Thyroid gland (tissue), 4 donors: ENCODE results near the gene MAP7. TPM values are rescaled to one million over a fixed set of nuclear protein-coding genes. Genes with fewer than 3 reads are reported as not detected.
"Not testable (repeated sequence)": the region's sequence is repeated elsewhere in the genome, so short reads cannot be mapped to it uniquely, and the experiment has no call there.

Experiments used
- DNase-seq, 2 donors: peaks; one replicate each; pipeline ENCODE4 v3.0.0-alpha.2; 2019
- H3K27ac ChIP-seq, 3 donors: fragments of 200-600 bp; sonication (generic); 1 replicate in 2 of 3; 2 replicates in 1 of 3; pipeline ENCODE4 v1.5.1; 2016 to 2019; ENCODE audit warnings: mild to moderate bottlenecking in 1 of 3, moderate library complexity in 1 of 3
- H3K27me3 ChIP-seq: fragments of 200-600 bp; sonication (generic); one replicate; pipeline ENCODE4 v1.5.1; 2019
- H3K36me3 ChIP-seq, 2 donors: fragments of 200-600 bp; sonication (generic); one replicate each; pipeline ENCODE4 v1.5.1; 2016 to 2019
- H3K4me1 ChIP-seq, 2 donors: fragments of 200-600 bp; sonication (generic); one replicate each; pipeline ENCODE4 v1.5.1; 2017 to 2019
- H3K4me3 ChIP-seq, 3 donors: fragments of 200-600 bp; sonication (generic); replicated peaks in 1 of 3; 1 replicate in 2 of 3; 2 replicates in 1 of 3; pipeline ENCODE4 v1.5.1; 2016; ENCODE audit warnings: mild to moderate bottlenecking in 1 of 3
- H3K9me3 ChIP-seq: fragments of 200-600 bp; sonication (generic); one replicate; pipeline ENCODE4 v1.5.1; 2017
- CTCF ChIP-seq, 6 experiments: fragments of 200-600 bp in 3 of 6; fragments of 450-650 bp in 3 of 6; sonication (generic) in 3 of 6; IDR thresholded peaks; one replicate each; pipeline ENCODE4 v1.5.1; 2016 to 2019; ENCODE audit warnings: antibody characterized with exemption in 6 of 6, mild to moderate bottlenecking in 2 of 6, inconsistent platforms in 1 of 6, moderate library complexity in 1 of 6
- POLR2A ChIP-seq, 2 donors: fragments of 450-650 bp; IDR thresholded peaks; one replicate each; pipeline ENCODE4 v1.6.1; 2017; ENCODE audit warnings: antibody characterized with exemption in 2 of 2, mild to moderate bottlenecking in 2 of 2, moderate library complexity in 1 of 2
- WGBS, 2 donors: methylation state at CpG; one replicate each; pipeline ENCODE4 v1.1.5; 2017; 5-methylcytosine and 5-hydroxymethylcytosine counted together
- intact Hi-C: fragments of 100-400 bp; cut with DNase I; formaldehyde crosslinking; loops from one replicate; pipeline ENCODE4 v1.15.1; 2023
- total RNA-seq, 4 donors: library from RNA; depleted of rRNA; stranded (reverse); fragments of >200 nt; gene quantifications; one replicate each; pipeline ENCODE4 v1.2.3, GENCODE V29; 2016

MAP7 gene
- total RNA-seq, 4 donors from 2014 or later: 24.5 to 46.0 (median 36.0) TPM

GRCh38 chr6:136404627-136405419, 145.4 kb downstream of the MAP7 start:
- Histone ChIP-seq H3K27me3 (no peaks in the 10 kb centered on the region), H3K9me3 (no peaks in the 10 kb centered on the region), H3K27ac (no peak overlapping the region), H3K36me3 (no peaks in the 10 kb centered on the region), H3K4me3 (no peak overlapping the region), H3K4me1 (peaks cover 5 to 11% of the 10 kb centered on the region in 2 donors)
- 70 to 75% methylated on average over 6 of the region's 6 CpGs for WGBS, 2 donors
- intact Hi-C loops: no loop called here
- DNase-seq: no peak
- TF ChIP-seq POLR2A (IDR thresholded peaks at IDR 0.05) (no peak), CTCF (IDR thresholded peaks at IDR 0.05) (no peak)

GRCh38 chr6:136404007-136404406, 146.2 kb downstream of the MAP7 start:
- H3K4me3 ChIP-seq: no peak overlapping the region
- no peaks in the 10 kb centered on the region for H3K27me3 ChIP-seq
- DNase-seq: no peak
- H3K27ac ChIP-seq: no peak overlapping the region
- TF ChIP-seq POLR2A (IDR thresholded peaks at IDR 0.05) (no peak), CTCF (IDR thresholded peaks at IDR 0.05) (no peak)
- H3K36me3 ChIP-seq: no peaks in the 10 kb centered on the region
- H3K4me1 ChIP-seq: peaks cover 5 to 11% of the 10 kb centered on the region in 2 donors
- H3K9me3 ChIP-seq: no peaks in the 10 kb centered on the region
- intact Hi-C loops: no loop called here
- WGBS, 2 donors: 86 to 88% methylated on average over 3 of the region's 3 CpGs

- no peak for TF ChIP-seq CTCF (IDR thresholded peaks at IDR 0.05)
- TF ChIP-seq POLR2A (IDR thresholded peaks at IDR 0.05): no peak
- intact Hi-C loops: no loop called here
- Histone ChIP-seq H3K9me3 (no peaks in the 10 kb centered on the region), H3K27me3 (no peaks in the 10 kb centered on the region), H3K4me3 (no peak overlapping the region), H3K36me3 (no peaks in the 10 kb centered on the region), H3K4me1 (peaks cover 5 to 11% of the 10 kb centered on the region in 2 donors), H3K27ac (no peak overlapping the region)
- no peak for DNase-seq
- 91 to 93% methylated on average over 6 of the region's 6 CpGs for WGBS, 2 donors
These were observed 146.9 kb downstream of the MAP7 start for GRCh38 chr6:136403110-136403980.

- 88 to 92% methylated on average over 3 of the region's 3 CpGs for WGBS, 2 donors
- no peak for TF ChIP-seq CTCF (IDR thresholded peaks at IDR 0.05)
- no peak for TF ChIP-seq POLR2A (IDR thresholded peaks at IDR 0.05)
- Histone ChIP-seq H3K4me1 (peaks cover 5 to 11% of the 10 kb centered on the region in 2 donors), H3K36me3 (no peaks in the 10 kb centered on the region), H3K27ac (no peak overlapping the region), H3K9me3 (no peaks in the 10 kb centered on the region), H3K4me3 (no peak overlapping the region), H3K27me3 (no peaks in the 10 kb centered on the region)
- intact Hi-C loops: no loop called here
- DNase-seq: no peak
These were observed 148.5 kb downstream of the MAP7 start for GRCh38 chr6:136401749-136402148.

GRCh38 chr6:136401236-136401635, 149.0 kb downstream of the MAP7 start:
- DNase-seq, intact Hi-C loops, H3K27me3 ChIP-seq, H3K4me3 ChIP-seq, H3K27ac ChIP-seq, H3K9me3 ChIP-seq, H3K36me3 ChIP-seq: not testable (repeated sequence)
- H3K4me1 ChIP-seq: peaks cover 5 to 11% of the 10 kb centered on the region in 2 donors
- 95 to 98% methylated on average over 4 of the region's 4 CpGs for WGBS, 2 donors
